RCC 7860 (cell line): ENCODE data around the gene APLF.
A peak's percentile ranks its signal among the peaks of the same experiment; 100 is the strongest.
"Not testable (repeated sequence)": the region's sequence is repeated elsewhere in the genome, so short reads cannot be mapped to it uniquely, and the experiment has no call there.

Experiments
- DNase-seq: peaks from one replicate; pipeline ENCODE4 v3.0.0-alpha.2; 2015; ENCODE audit warnings: low spot score
- FAIRE-seq: peaks from 2 replicates; lab custom pipeline; 2012; peaks lifted over from hg19 to GRCh38; lab: Jason Lieb, UNC

The APLF gene

GRCh38 chr2:68472796-68473414 lies 5.5 kb downstream of the APLF start:
- DNase-seq = no peak
- FAIRE-seq = no peak

GRCh38 chr2:68475110-68475509 lies 7.7 kb downstream of the APLF start:
- FAIRE-seq (no peak), DNase-seq (no peak)

DNA sequence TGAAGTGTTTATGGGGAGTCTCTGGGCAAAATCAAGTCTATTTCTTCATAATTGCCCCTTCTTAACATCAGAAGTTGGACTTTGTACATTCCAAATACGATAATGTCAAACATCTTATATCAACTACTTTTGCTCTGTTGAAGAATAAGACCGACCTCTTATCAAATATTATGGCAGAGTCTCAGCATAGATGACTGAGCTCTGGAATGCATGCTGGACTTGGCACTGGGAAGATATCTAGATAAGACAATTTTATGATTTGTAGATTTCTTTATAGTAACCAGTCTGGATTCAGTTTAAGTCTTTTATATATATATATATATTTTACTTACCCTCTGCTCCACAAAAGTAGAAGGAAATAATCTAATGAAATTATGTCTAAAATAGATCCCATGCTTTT lies 8.2 kb downstream of the APLF start:
- FAIRE-seq (no peak), DNase-seq (no peak)

GRCh38 chr2:68476454-68476853 lies 9.1 kb downstream of the APLF start:
- FAIRE-seq = no peak

DNA sequence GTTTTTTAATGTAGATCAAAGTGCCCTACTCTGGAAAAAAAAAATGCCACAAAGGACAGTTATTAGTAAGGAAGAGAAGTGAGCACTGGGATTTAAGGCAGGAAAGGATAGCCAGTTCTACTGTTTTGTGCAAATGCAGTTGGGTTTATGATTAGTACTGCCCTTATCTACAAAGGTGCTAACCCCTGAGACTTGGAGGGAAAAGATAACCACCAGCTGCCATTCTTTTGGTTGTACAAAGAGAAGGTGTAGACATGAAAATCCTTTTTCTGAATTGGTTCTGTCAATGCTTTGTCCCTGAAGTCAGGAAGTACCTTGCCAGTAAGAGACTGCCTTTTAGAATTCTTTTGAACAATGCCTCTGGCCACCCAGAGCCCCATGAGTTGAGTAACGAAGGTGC lies 11.3 kb downstream of the APLF start:
- FAIRE-seq (no peak), DNase-seq (no peak)

More at GRCh38 chr2:68476454-68476853, 9.1 kb downstream of the APLF start:
- no peak for DNase-seq

DNA sequence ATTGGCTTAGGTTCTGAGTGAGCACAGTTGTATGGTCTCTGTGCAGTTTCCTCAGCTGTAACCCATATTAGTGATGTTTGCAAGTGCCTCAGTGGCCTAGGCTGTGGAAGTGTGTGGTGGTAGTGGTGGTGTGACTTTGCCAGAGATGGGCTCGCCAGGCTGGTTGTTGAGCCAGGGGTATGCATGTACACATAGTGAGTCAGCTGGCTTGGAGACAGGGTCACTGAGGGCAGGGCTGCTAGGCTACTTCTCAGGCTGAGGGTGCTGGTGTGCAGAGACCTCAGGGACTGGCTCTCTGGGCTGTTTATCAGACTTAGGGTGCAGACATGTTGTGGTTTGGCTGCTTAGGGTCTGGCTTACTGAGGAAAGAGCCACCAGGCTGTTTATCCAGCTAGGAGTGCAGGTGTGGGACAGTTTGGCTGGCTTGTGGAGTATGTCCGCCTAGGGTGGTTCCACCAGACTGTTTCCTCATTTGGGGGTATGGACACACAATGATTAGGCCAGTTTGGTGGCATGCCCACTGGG lies 15.0 kb downstream of the APLF start:
- DNase-seq (no peak), FAIRE-seq (no peak)

- no peak for FAIRE-seq
Observed at GRCh38 chr2:68483011-68483410, 15.6 kb downstream of the APLF start.

DNA sequence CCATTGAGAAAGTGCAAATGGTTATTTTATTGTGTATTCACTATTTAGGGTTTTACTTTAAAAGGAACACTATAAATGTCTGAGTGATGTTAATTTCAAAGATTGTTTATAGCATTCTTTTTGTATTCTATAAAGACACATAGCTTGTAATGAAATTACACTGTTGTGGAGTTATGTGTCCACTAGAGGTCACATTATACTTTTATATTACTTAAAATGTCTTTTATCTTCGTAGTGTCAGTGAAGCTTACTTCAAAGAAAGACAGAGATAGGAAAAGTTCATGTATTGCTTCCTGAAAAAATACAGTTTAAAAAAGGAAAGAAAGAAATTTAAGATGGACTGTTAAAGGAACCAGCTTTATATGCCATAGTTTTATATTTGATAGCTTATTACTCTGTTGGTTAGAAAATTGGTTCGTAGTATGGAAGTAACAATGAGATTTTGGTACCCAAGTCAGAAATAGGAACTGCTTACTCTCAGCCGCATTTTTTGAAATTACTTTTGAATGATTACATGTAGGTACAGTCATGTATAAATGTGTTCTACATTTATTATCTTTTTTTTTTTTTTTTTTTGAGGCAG lies 20.5 kb downstream of the APLF start:
- FAIRE-seq (peak; percentile 88), DNase-seq (peak; percentile 26)

More at GRCh38 chr2:68483011-68483410, 15.6 kb downstream of the APLF start:
- no peak for DNase-seq

DNA sequence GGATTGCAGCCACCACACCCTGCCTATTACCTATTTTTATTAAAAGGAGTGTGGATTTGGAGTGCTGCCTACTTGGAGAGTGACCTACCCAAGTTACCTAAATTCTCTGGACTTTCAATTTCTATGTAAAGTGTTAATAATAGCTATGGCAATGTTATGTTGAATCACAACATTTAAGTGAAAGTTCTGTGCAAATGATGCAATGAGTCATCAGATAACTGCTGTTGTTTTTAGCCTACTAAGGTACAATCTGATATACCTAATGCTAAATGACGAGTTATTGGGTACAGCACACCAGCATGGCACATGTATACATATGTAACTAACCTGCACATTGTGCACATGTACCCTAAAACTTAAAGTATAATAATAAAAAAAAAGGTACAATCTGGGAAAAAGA lies 21.2 kb downstream of the APLF start:
- FAIRE-seq, DNase-seq: not testable (repeated sequence)

- FAIRE-seq (no peak), DNase-seq (no peak)
Observed at GRCh38 chr2:68489282-68489681, 21.9 kb downstream of the APLF start.

GRCh38 chr2:68491582-68491981 lies 24.2 kb downstream of the APLF start:
- FAIRE-seq (no peak), DNase-seq (no peak)

- DNase-seq = no peak
- no peak for FAIRE-seq
Observed at GRCh38 chr2:68499133-68499532, 31.7 kb downstream of the APLF start.

DNA sequence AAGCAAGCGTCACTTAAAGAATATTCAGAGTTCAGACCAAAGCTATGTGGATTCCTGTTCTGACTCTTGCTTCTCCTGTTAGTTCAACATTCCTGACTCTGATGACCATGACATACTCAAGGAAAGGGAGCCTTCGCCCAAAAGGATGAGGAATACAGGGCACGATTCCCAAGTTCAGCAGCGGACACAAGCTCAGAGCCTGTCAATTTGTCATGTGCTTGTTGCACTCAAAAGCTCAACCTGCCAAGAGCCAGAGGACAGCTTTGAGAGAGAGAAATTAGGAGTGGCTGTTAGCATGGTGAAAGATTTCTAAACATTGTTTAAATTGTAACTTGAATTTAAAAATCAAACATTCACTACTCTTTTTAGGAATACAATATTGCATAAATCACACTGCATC lies 33.3 kb downstream of the APLF start:
- DNase-seq (no peak), FAIRE-seq (no peak)

DNA sequence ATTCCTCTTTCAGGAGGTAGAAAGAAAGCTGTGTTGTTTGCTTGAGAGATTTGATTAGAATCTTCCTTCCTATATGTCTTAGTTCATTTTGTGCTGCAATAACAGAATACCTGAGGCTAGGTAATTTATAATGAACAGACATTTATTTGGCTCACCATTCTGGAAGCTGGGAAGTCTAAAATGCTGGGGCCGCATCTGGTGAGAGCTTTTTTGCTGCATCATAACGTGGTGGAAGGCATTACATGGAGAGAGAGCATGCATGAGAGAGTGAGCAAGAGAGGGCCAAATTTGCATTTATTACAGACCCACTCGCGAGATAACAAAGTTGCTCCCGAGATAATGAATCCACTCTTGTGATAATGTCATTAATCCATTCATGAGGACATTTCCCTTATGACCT lies 34.4 kb downstream of the APLF start:
- DNase-seq = no peak
- no peak for FAIRE-seq

DNA sequence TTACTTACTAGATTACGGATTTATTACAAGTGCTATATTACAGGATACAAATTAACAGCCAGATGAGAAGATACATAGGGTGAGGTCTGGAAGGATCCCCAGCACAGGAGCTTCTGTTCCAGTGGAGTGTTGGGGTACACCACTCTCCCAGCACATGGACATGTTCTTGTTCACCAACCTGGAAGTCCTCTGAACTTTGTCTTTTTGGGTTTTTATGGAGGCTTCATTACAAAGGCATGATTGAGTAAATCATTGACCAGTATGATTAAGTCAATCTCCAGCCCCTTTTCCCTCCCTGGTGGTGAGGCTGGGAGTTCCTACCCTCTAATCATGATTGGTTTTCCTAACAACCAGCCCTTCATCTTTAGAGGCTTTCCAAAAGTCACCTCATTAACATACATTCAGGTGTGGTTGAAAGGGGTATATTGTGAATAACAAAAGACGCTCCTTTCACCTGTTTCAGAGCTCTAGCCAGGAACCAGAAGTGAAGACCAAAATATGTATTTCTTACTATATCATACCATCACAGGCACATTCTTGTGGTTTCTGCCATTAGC lies 38.3 kb downstream of the APLF start:
- FAIRE-seq = no peak

DNA sequence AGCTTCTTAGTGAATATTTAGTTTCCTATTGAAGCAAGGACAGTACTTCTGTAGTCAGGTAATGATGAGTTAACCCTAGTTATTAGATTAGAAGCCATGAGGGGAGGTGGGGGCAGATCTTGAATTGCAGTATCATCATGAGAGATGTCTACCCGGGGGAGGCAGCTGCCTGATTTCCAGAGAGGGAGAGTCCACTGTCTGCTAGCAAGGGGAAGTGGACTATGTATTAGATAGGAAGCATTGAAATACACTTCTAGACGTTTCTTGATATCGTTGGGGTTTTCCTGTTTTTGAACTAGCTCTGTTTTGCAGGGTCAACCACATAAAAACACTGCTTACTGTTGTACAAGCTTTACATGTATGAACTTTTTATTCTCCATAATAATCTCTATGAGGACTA lies 38.8 kb downstream of the APLF start:
- no peak for DNase-seq
- FAIRE-seq = no peak

More for the DNA sequence above, 38.3 kb downstream of the APLF start:
- DNase-seq = no peak

GRCh38 chr2:68512326-68512725 lies 44.9 kb downstream of the APLF start:
- FAIRE-seq = no peak
- DNase-seq = no peak

- DNase-seq = no peak
- FAIRE-seq = no peak
Observed at GRCh38 chr2:68512966-68513365, 45.6 kb downstream of the APLF start.

DNA sequence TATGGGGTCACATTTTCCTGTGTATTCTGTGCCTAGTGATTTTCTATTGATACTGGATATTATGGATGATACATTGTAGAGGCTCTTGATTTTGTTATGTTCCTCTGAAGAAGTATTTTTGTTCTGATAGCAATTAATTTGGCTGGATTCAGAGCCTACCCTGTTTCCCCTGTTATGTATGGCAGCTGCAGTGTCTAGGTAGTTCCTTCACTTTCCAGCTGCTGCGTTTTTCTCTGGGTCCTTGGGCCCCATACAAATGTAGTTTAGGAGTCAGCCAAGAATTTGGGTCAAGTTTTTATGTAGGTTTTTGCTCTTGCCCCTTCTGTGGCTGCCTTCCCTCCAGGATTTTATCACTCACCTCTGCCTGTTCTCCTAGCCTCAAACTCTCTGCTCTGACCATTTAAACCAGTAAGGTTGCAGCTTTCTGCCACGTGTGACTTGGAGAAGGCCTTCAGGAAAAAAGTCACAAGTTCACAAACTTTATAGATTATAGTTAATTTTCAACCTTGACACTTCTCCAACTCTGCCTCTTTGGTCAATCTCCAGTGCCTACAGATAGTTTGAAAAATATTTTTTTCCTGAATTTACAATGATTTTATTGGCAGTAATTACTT lies 47.0 kb downstream of the APLF start:
- FAIRE-seq (no peak), DNase-seq (no peak)

- no peak for FAIRE-seq
- no peak for DNase-seq
Observed at GRCh38 chr2:68516051-68516955, 48.9 kb downstream of the APLF start.

DNA sequence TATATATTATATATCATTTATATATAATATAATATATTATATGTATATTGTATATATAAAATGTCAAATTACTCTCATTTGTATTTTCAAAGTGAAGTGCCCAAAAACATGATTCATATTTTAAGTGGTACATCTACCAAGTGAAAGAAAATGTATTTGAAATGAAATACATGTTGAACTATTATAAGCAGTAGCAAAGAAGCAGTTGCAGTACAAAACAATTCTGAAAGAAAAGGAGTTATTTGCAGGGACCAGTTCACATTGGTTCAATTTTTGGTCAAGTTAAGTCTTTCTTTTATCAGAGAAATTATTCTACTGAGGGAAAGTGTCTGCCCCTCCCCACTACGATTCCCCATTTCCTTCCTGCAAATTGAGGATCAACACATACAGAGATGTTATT lies 51.9 kb downstream of the APLF start:
- DNase-seq (no peak), FAIRE-seq (no peak)
